GM18861 (cell line): Measurements from ENCODE around the gene PSMB11.

Experiments
- ATAC-seq: cut with Tn5 transposase; IDR thresholded peaks from one replicate; pipeline ENCODE4 v1.9.1; 2021; ENCODE audit not compliant: unreplicated experiment

Gene PSMB11

GRCh38 chr14:23040100-23040499, 1.9 kb upstream of the PSMB11 start:
- no peak for ATAC-seq

GRCh38 chr14:23041729-23042128, 283 bp upstream of the PSMB11 start:
- no peak for ATAC-seq

DNA sequence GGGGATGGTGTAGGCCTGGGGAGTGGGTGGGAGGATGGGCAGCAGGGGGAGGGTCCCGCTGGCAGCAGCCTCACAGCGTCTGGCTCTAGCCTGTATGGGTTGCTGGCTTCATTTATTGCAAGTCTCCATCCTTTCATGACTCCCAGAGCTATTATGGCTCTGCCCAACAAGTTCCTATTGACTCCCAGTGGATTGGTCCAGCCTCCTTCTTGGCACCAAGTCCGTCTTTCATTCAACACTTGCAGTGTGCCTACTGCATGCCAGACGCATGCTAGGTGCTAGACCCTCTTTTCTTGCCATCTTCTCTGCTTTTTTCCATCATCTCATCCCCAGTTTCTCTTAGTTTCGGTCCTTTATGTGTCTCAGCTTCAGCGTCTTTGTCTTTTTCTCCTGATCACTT, 1.1 kb downstream of the PSMB11 start:
- ATAC-seq, result no peak

DNA sequence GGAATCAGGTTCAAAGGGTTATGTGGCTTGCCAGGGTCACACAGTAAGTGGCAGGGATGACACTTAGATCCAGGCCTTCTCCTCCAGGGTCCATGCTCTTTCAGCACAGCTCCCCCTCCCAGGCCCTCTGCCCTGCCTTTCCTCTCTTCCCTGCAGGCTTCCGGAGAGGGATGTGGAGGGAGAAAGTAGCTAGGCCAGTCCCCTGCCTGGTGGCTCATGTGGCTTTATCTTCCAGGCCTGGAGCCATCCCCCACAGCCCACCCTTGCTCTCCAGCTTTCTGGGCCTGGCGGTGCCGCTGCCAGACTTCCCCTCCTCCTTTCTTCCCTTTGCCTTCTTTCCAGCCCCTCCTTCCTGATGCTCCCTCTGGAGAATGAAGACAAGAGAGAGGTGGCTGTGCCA, 1.7 kb downstream of the PSMB11 start:
- no peak for ATAC-seq

DNA sequence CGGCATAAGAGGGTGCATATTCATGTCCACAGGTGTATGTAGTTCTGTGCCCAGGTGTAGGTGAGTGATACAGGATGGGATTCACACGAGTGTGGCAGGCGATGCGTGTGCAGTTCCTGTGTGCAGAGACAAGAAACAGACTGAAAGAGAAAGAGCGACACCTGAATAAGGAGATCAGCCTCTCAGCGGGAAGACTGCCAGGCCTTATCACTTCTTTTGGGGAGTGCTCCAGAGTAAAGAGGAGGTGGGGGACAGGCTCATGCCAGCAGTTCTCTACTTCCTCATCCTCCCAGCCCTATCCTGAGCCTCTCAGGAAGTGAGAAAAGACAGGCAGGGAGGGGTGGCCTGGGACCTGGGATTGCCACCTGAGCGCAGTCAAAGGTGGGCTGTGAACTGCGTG, 2.8 kb downstream of the PSMB11 start:
- ATAC-seq, result no peak

- ATAC-seq, result no peak
Measured at GRCh38 chr14:23045419-23046357, 3.7 kb downstream of the PSMB11 start.

GRCh38 chr14:23047034-23047634, 5.1 kb downstream of the PSMB11 start:
- no peak for ATAC-seq

DNA sequence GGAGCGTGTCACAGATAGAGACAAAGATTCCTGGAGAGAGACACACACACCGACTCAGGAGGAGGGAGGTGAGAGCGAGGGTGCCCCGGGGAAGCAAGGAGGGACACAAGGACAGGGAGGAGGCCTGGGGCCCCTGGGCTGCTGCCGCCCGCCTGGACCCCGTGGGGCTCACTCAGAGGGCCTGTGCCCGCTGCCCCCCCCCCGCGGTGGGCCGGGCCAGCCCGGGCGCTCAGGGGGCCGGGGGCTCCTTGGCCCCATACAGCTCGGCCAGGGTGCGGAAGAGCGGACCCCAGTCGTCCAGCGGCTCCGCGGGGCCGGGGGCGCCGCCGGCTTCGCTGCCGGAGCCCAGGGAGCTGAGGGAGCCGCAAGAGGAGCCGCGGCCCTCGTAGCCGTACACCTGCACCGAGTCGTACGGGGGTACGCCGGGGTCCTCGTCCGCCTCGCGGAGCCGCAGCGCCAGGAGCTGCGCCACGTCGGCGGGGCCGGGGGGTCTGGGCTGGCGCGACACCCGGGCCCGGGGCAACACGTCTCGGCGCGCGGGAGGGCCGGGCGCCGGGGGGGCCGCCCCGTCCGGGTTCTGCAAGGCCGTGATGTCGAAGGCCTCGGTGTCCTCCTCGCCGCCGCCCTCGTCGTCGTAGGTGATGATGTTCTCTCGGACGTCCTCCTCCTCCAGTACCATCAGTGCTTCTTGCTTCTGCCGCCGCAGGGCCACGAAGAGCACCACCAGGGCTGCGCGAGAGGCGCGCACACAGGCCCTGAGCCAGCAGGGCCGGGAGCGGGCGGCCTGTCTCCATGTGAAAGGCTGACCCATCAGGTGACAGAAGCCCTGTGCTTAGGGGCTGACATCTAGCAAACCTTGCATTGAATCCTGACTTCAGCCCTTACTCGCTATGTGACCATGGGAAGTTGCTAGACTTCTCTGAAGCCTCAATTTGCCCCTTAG, 6.0 kb downstream of the PSMB11 start:
- no peak for ATAC-seq

- ATAC-seq, result no peak
Measured at GRCh38 chr14:23049011-23049410, 7.0 kb downstream of the PSMB11 start.

DNA sequence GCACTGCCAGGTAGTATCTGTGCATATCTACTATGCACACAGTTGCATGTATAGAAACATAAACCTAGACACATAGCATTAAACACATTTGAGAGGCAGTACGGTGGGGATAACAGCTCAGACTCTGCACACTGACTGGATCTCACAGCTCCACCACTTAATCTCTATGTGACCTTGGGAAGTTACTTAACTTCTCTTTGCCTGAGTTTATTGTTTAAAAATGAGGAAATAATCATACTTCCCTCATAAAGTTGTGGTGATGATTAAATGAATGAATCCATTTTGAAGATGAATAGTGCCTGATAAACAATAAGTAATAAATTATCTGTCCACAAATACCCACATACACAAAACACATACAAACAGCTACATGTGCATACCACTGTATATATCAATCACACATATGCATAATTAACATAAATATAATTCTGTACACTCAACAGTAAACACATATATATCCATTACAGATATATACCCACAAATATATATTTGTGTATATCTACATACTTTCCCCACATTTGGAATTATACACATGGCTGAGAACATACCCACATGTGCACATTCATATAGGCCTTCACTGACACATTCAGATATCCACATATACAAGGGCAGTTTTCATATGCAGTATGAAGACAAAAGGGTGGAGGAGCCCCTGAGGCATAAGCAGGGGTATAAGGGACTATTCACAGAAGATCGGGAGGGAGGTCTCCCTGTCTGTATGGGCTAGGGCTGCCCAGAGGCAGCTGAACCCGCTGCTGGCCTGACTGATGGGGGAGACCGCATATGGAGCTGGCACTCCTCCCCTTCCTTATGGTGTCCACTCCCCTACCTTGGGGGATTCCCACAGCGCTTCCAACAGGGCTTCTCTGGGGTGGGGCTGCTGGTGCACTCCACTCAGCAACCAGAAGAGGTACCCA, 9.4 kb downstream of the PSMB11 start:
- no peak for ATAC-seq

DNA sequence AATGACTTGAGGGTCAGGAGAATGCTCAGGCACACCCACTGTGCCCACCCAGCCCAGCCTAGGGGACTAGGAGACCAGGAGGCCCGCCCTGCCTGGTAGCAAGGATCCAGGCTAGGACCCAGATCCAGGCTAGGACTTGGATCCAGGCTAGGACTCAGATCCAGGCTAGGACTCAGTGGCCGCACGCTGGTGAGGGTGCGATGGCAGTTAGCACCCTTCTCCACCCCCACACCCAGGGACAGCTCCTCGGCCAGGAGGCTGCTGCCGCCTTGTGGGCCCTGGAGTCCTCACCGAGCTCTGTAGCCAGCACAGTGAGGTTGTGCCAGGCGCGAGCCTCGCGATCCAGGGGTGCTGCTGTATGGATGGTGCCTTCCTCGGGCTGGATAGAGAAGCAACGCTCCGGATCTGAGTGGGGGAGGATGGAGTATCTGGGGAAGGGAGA, 10.2 kb downstream of the PSMB11 start:
- ATAC-seq, result no peak

DNA sequence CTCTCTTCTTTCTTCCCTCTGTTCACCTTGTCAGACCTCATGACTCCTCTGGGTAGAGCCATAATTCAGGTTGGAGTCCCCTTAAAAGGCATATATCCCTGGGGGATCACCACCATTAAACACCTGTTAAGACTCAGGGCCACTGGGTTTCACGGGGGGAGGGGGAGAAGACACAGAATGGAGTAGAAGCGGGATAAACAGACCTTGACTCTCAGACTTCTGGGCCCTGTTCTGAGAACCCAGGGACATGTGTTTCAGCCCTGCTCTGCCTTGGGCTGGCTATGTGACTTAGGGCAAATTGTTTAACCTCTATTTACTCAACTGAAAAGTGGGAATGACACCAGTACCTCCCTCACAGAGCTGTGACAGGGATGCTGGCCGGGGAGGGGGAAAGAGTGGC, 10.7 kb downstream of the PSMB11 start:
- ATAC-seq, result no peak

DNA sequence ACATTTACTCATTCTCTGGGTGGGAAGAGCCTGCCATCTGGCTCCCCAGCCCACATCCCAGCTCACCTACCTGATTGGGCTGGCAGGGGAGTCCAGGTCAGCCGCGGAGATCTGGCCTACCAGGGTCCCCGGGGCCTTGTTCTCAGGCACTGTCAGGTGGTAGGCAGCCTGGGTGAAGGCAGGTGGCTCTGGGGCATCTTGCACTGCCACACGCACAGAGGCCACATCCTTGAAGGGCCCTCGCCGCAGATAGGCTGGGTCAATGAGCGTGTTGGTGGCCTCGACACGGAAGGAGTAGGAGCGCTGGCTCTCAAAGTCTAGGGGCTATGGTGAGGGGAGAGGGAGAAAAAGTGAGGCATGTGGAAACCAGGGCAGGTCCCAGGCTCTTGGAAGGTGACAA, 11.4 kb downstream of the PSMB11 start:
- ATAC-seq, result no peak

DNA sequence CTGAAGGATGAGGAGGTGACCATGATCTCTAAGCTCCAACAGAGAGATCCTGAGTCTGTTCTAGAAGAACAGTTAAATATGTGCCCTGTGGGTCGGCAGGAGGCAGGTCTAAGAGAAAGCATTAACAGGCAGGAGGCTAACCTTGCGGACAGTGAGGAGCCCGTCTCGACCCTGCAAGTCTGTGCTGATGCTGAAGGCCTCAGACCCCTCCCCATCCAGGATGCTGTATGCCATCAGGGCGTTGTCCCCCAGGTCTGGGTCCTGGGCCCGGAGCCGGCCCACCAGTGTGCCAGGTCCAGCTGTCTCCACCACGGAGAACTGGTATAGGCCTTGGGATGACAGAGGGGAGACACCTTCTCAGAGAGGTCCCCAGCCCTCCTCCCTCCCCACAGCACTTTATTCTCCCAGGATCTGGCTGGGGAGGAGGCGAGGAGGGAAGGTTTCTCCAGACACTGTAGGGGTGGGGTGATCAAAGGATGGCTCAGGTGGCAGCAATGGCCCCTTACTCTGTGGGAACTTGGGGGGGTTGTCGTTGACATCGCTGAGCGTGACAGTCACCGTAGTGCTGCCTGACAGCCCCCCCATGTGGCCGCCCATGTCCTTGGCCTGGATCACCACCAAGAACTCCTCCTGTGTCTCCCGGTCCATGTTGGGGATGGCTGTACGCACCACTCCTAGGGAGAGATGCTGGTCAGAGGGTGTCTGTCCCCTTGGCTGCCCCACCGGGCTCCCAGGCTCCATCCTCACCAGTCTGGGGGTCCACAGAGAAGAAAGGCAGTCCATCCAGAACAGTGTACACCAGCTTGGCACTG, 12.2 kb downstream of the PSMB11 start:
- no peak for ATAC-seq

- no peak for ATAC-seq
Measured at GRCh38 chr14:23055147-23055550, 13.1 kb downstream of the PSMB11 start.

GRCh38 chr14:23055621-23056144, 13.7 kb downstream of the PSMB11 start:
- ATAC-seq, result no peak

- ATAC-seq, result peak; percentile 58
Measured at GRCh38 chr14:23056145-23056955, 14.3 kb downstream of the PSMB11 start.
